Motor neuron (in vitro differentiated cells): ENCODE results near the gene EDDM13. TPM values are rescaled to one million over a fixed set of nuclear protein-coding genes. Genes with fewer than 3 reads are reported as not detected.
A peak's percentile ranks its signal among the peaks of the same experiment; 100 is the strongest.
"Not testable (repeated sequence)": the region's sequence is repeated elsewhere in the genome, so short reads cannot be mapped to it uniquely, and the experiment has no call there.

Experiments used
- ATAC-seq, 8 experiments: fragments of 200-7000 bp; cut with Tn5 transposase; replicated peaks in 6 of 8; 2 replicates each; pipeline ENCODE4 v1.8.0; 2021; ENCODE audit warnings: mild to moderate bottlenecking in 8 of 8, moderate library complexity in 8 of 8
- H3K27ac ChIP-seq, 2 donors: fragments of 250-450 bp; sonication (Bioruptor Pico); 2 replicates each; pipeline ENCODE4 v1.9.0; 2021; ENCODE audit warnings: antibody characterized with exemption in 2 of 2, mild to moderate bottlenecking in 2 of 2, moderate library complexity in 1 of 2
- H3K4me1 ChIP-seq, 2 donors: fragments of 250-450 bp; sonication (Bioruptor Pico); replicated peaks in 1 of 2; 2 replicates each; pipeline ENCODE4 v1.6.1; 2021; ENCODE audit warnings: antibody characterized with exemption in 2 of 2, mild to moderate bottlenecking in 2 of 2, moderate library complexity in 1 of 2
- H3K4me3 ChIP-seq, 5 donors: fragments of 250-450 bp; sonication (Bioruptor Pico); 2 replicates each; pipeline ENCODE4 v1.9.0; 2021; ENCODE audit warnings: antibody characterized with exemption in 5 of 5, mild to moderate bottlenecking in 5 of 5, moderate library complexity in 4 of 5
- WGBS, 10 experiments: fragments of 450-650 bp; shearing (Covaris generic); methylation state at CpG; one replicate each; pipeline ENCODE4 v1.0.0; 2022; 5-methylcytosine and 5-hydroxymethylcytosine counted together
- in situ Hi-C, 9 experiments: fragments of 400-800 bp; cut with MboI; loops; one replicate each; pipeline ENCODE4 v1.15.0; 2021; ENCODE audit warnings: low sequenced_read_pairs in 9 of 9, low pct_unique_long_range_greater_than_20kb in 2 of 9; ENCODE audit not compliant: unreplicated experiment in 9 of 9
- total RNA-seq, 8 experiments: library from RNA; unstranded; fragments of 300-600 nt; gene quantifications; 2 replicates each; pipeline versions ENCODE4 v1.2.3 to v1.2.4, GENCODE V29; 2022

Gene EDDM13
- total RNA-seq, 8 experiments from 2014 or later, result 0.46 to 9.9 (median 2.5) TPM; not detected in 2

DNA sequence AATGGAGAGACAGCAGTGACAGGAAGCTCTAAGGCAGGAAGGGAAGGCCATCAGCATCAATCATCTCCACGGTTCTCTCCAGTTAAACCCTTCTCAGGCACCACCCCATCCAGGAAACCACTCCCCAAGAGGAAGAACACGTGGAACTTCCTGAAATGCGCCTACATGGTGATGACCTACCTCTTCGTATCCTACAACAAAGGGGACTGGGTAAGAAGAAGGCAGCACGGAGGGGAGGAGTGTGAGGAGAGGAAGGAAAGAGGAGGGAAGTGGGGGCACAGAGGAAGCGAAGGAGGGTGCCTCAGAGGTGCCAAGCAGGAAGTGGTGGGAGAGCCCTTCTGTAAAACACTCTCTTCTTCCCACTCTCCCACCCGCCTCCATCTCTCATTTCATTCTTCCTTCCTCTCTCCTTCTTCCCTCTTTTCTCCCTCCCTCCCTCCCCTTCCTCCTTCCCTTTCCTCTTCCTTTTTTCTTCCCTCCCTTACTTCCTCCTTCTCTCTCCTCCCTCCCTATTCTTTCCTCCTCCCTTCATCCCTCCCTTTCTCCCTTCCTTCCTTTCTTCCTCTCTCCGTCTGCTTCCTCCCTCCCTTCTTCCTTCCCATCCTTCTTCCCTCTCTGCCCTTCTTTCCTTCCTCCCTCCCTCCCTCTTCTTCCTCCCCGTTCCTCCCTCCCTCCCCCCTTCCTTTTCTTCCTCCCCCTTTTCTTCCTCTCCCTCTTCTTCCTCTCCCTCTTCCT is 29.5 kb downstream of the EDDM13 start:
- peak in 3 of 8 experiments; percentile 20 to 92 (median 81) for ATAC-seq
- H3K27ac ChIP-seq, result no peak overlapping the region
- H3K4me3 ChIP-seq, result no peak overlapping the region
- 22 to 100% (median 80%) methylated on average over 1 to 4 of the region's 9 CpGs; no CpG with 5 or more reads in 3 of the 10 experiments for WGBS, 10 experiments
- peaks cover 0 to 7% of the 10 kb centered on the region in 2 donors for H3K4me1 ChIP-seq
- in situ Hi-C loops, result loop anchor here in 1 of 9 experiments (25.0 kb wide), 1 partner anchor 215 kb away; no protein-coding TSS in a partner anchor

DNA sequence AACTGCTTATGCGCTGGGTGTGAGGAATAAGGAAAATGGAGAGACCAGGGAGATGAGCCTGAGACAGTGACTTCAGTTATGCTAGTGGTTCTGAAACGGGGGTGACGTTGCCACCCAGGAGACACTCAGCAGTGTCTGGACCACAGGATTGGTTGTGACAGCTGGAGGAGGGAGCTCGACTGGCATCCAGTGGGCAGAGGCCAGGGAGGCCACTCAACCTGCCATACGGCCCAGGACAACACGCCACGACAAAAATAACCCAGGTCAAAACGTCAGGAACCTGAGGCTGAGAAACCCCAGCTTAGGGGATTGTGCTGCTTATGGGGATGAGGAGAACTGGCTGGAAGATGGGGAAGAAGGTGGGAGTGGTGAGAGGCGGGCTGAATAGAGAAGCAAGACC is 31.7 kb downstream of the EDDM13 start:
- Histone ChIP-seq H3K4me1 (peaks cover 0 to 9% of the 10 kb centered on the region in 2 donors), H3K4me3 (no peak overlapping the region), H3K27ac (no peak overlapping the region)
- 60 to 100% (median 87%) methylated on average over 1 to 7 of the region's 9 CpGs; no CpG with 5 or more reads in 2 of the 10 experiments for WGBS, 10 experiments
- ATAC-seq, result no peak
- in situ Hi-C loops, result loop anchor here in 1 of 9 experiments (25.0 kb wide), 1 partner anchor 217 kb away; no protein-coding TSS in a partner anchor

- peak overlapping the region in 1 of 2 donors; percentile 96 for H3K27ac ChIP-seq
- no peak for ATAC-seq
- in situ Hi-C loops, result loop anchor here in 1 of 9 experiments (25.0 kb wide), 1 partner anchor 219 kb away; no protein-coding TSS in a partner anchor
Observed at GRCh38 chr19:56306016-56306415, 33.5 kb downstream of the EDDM13 start.

GRCh38 chr19:56307062-56307461 is 34.5 kb downstream of the EDDM13 start:
- peak overlapping the region in 1 of 2 donors; percentile 90 for H3K27ac ChIP-seq
- H3K4me1 ChIP-seq, H3K4me3 ChIP-seq: not testable (repeated sequence)
- 19 to 90% (median 86%) methylated on average over 2 to 4 of the region's 6 CpGs; no CpG with 5 or more reads in 5 of the 10 experiments for WGBS, 10 experiments
- ATAC-seq, result peak in 2 of 8 experiments; percentile 41 to 48
- in situ Hi-C loops, result loop anchor here in 1 of 9 experiments (25.0 kb wide), 1 partner anchor 220 kb away; no protein-coding TSS in a partner anchor

More at GRCh38 chr19:56306016-56306415, 33.5 kb downstream of the EDDM13 start:
- peaks cover 0 to 9% of the 10 kb centered on the region in 2 donors for H3K4me1 ChIP-seq
- H3K4me3 ChIP-seq, result peak overlapping the region in 1 of 5 donors; percentile 13
- WGBS, 10 experiments, result 60% methylated on average over 1 of the region's 11 CpGs; no CpG with 5 or more reads in 9 of the 10 experiments

DNA sequence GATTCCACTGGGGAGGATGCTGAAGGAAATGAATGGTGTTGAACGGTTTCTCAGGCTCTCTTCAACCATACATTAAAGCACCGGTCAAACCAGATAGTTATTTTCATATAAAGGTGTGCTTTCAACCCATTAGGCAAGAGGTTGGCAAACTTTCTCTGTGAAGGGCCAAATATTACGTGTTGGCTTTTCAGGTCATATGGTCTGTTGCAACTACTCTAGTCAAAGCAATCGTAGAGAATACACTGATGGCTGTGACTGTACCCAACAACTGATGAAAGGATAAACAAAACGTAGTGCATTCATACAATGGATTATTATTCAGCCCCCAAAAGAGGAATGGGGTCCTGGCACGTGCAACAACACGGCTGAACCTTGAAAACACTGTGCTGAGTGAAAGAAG is 36.2 kb downstream of the EDDM13 start:
- no peak overlapping the region for H3K27ac ChIP-seq
- in situ Hi-C loops, result loop anchor here in 1 of 9 experiments (25.0 kb wide), 1 partner anchor 221 kb away; no protein-coding TSS in a partner anchor
- no peak overlapping the region for H3K4me3 ChIP-seq
- 40 to 100% (median 86%) methylated on average over 1 to 7 of the region's 7 CpGs; no CpG with 5 or more reads in 1 of the 10 experiments for WGBS, 10 experiments
- ATAC-seq, result no peak
- peaks cover 5 to 11% of the 10 kb centered on the region in 2 donors for H3K4me1 ChIP-seq

GRCh38 chr19:56309511-56310185 is 37.1 kb downstream of the EDDM13 start:
- Histone ChIP-seq H3K4me1 (peaks cover 5 to 12% of the 10 kb centered on the region in 2 donors), H3K27ac (no peak overlapping the region), H3K4me3 (no peak overlapping the region)
- peak in 3 of 8 experiments; percentile 38 to 55 (median 42) for ATAC-seq
- 0 to 100% (median 77%) methylated on average over 2 to 3 of the region's 11 CpGs; no CpG with 5 or more reads in 4 of the 10 experiments for WGBS, 10 experiments
- in situ Hi-C loops, result loop anchor here in 1 of 9 experiments (25.0 kb wide), 1 partner anchor 222 kb away; no protein-coding TSS in a partner anchor

DNA sequence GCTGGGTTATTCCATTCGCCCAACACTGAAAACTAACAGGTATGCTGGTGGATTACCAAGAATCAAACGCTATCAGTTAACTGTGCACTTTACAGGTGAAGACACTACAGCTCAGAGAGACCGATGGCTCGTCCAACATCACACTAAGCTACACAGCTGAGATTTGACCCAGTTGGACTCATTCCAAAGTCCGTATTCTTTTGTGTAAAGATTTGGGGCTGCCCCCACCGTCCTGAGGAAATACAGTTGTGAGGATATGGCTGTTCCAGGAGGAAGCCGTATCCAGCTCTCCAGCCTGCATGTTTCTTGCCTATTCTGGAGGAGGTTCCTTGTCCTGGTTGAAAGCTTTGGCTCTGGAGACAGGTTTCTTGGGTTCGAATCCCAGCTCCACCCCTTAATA is 37.9 kb downstream of the EDDM13 start:
- Histone ChIP-seq H3K27ac (no peak overlapping the region), H3K4me1 (peaks cover 5 to 12% of the 10 kb centered on the region in 2 donors), H3K4me3 (no peak overlapping the region)
- in situ Hi-C loops, result loop anchor here in 1 of 9 experiments (25.0 kb wide), 1 partner anchor 223 kb away; no protein-coding TSS in a partner anchor
- no peak for ATAC-seq
- 72 to 100% (median 91%) methylated on average over 1 to 8 of the region's 8 CpGs for WGBS, 10 experiments

DNA sequence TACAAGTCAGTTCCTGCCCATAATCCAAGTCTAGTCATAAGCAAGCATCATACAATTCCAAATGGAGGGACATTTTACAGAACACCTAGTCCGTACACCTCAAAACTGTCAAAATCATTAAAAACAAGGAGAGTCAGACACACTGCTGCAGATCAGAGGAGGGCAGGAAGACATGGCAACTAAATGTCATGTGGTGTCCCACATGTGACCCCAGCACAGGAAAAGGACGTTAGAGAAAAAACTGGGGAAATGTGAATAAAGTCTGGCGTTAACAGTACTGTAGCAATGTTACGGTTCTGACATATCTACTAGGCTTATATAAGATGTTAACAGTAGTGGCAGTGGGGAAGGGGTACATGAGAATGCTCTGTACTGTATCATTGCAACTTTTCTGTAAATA is 39.8 kb downstream of the EDDM13 start:
- ATAC-seq, result no peak
- H3K4me3 ChIP-seq, result no peak overlapping the region
- in situ Hi-C loops, result loop anchor here in 1 of 9 experiments (25.0 kb wide), 1 partner anchor 225 kb away; no protein-coding TSS in a partner anchor

GRCh38 chr19:56312787-56313657 is 40.5 kb downstream of the EDDM13 start:
- in situ Hi-C loops, result loop anchor here in 1 of 9 experiments (25.0 kb wide), 1 partner anchor 226 kb away; no protein-coding TSS in a partner anchor
- Histone ChIP-seq H3K4me1 (peaks cover 9 to 11% of the 10 kb centered on the region in 2 donors), H3K4me3 (no peak overlapping the region), H3K27ac (no peak overlapping the region)
- no peak for ATAC-seq
- whole genome bisulfite sequencing, 10 experiments, result 35 to 95% (median 74%) methylated on average over 1 to 10 of the region's 10 CpGs

More for the DNA sequence above, 39.8 kb downstream of the EDDM13 start:
- Histone ChIP-seq H3K4me1 (peaks cover 9 to 11% of the 10 kb centered on the region in 2 donors), H3K27ac (no peak overlapping the region)
- 76 to 100% (median 90%) methylated on average over 2 to 4 of the region's 4 CpGs; no CpG with 5 or more reads in 1 of the 10 experiments for WGBS, 10 experiments

DNA sequence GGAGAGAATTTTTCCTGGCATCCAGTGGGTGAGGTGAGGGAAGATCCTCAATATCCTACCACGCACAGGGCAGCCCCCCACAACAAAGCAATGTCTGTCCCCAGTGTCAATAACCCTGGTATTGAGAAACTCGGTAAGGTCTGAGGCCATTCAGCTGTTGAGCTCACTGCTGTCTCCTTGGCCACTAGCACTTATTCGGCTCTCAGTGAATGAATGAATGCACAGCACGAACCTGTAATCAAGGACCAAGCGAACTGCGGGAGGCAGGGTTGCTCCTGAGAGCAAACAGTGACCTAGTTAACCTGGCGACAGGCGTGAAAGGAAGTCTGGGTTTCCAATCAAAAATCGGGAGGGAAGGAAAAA is 41.5 kb downstream of the EDDM13 start:
- WGBS, 10 experiments, result 0 to 40% (median 0%) methylated on average over 1 to 7 of the region's 9 CpGs; no CpG with 5 or more reads in 1 of the 10 experiments
- Histone ChIP-seq H3K4me1 (peaks cover 9 to 11% of the 10 kb centered on the region in 2 donors), H3K4me3 (peak overlapping the region; percentile 55 to 94 (median 71)), H3K27ac (peak overlapping the region; percentile 98)
- ATAC-seq, result peak; percentile 1 to 8 (median 4)
- in situ Hi-C loops, result loop anchor here in 1 of 9 experiments (25.0 kb wide), 1 partner anchor 227 kb away; no protein-coding TSS in a partner anchor

DNA sequence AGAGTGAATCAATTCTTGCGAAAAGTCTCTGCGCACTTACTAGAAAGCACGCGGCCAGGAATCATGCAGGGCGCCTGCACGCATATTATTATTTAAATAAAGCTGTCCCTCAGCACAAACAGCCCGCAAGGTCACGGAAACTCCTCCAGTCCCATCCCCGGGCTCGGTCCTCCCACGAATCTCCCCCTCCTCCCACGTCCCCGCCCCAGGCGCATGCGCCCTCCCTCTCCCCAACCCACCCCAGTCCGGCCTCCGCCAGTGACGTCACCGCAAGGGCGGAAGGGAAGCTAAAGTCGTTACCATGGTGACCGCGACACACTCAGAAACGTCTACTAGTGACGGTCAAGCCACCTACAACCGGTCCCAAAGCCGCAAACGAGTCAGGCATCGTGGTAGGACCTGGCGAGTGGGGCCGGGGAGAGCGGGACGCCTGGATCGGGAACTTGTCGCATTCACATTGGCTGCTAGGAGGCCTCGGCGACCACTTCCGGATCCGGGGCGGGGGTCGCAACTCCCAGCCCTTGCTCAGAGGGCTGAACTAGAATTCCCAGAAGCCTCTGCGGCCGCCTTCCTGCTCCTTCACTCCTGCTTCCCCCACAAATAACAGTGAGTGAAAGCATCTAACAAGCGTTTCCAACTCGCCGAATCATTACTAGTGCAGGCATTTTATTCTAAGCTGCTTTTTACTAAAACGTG is 42.0 kb downstream of the EDDM13 start, which contains the start of gene ZSCAN5A:
Gene ZSCAN5A, minus strand, starts transcription at position 459 of the 696 bp plus-strand sequence. CDS start 89,793 bp downstream, outside the sequence.
- peak; percentile 73 to 87 (median 81) for ATAC-seq

More for the DNA sequence above, 42.0 kb downstream of the EDDM13 start, which contains the start of gene ZSCAN5A:
- in situ Hi-C loops, result loop anchor here in 1 of 9 experiments (25.0 kb wide), 1 partner anchor 227 kb away; no protein-coding TSS in a partner anchor
- Histone ChIP-seq H3K27ac (peak within 1 kb of the TSS; percentile 98), H3K4me1 (peaks cover 9 to 11% of the 10 kb centered on the region in 2 donors), H3K4me3 (peak within 1 kb of the TSS; percentile 55 to 94 (median 71))
- WGBS, 10 experiments, result 0 to 12% (median 0%) methylated on average over 2 to 20 of the region's 47 CpGs; no CpG with 5 or more reads in 2 of the 10 experiments
